ENCODE data around the gene WDR20.

DNA sequence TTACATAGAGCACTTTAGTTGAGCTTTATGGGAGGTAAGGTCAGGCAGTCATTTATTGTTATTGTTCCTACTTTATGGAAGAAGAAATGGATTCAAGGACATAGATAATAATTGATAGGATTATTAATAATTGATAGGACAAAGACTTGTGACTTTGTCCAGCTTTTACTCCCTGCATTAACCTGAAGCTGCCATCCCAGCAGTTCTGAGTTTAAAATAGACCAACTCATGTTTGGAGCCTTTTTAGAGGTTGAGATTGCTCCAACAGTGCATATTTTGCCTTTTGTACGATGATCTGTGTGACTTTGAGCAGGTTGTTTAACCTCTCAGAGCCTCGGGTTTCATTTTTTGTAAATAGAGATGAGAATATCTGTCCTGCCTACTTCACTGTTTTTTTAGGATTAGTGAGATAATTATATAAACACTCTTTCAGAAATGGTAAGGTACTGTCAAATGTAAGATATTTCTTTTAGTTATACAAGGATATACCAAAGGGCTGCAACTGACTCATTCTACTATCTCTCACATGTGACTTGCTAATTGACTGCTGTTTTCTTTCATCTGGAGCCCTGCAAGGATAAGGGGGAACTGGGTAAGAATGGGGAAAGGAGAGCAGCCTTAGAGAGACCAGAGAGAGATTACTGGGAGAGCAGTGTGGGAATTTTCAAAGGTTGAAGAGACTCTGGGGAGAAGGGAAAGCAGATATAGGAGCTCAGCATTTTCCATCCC is 15.3 kb downstream of the WDR20 start:
- TF ChIP-seq POLR2A (IDR thresholded peaks at IDR 0.05) (no peak), EP300 (IDR thresholded peaks at IDR 0.05; ENCODE audit: low read depth) (no peak), POLR2AphosphoS5 (IDR thresholded peaks at IDR 0.05) (no peak)
- TF ChIP-seq, protein P1, sequence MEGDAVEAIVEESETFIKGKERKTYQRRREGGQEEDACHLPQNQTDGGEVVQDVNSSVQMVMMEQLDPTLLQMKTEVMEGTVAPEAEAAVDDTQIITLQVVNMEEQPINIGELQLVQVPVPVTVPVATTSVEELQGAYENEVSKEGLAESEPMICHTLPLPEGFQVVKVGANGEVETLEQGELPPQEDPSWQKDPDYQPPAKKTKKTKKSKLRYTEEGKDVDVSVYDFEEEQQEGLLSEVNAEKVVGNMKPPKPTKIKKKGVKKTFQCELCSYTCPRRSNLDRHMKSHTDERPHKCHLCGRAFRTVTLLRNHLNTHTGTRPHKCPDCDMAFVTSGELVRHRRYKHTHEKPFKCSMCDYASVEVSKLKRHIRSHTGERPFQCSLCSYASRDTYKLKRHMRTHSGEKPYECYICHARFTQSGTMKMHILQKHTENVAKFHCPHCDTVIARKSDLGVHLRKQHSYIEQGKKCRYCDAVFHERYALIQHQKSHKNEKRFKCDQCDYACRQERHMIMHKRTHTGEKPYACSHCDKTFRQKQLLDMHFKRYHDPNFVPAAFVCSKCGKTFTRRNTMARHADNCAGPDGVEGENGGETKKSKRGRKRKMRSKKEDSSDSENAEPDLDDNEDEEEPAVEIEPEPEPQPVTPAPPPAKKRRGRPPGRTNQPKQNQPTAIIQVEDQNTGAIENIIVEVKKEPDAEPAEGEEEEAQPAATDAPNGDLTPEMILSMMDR (IDR thresholded peaks at IDR 0.05) = no peak
